OCI-LY1 (cell line): ENCODE measurements around the gene ZNRF3.
"Not testable (repeated sequence)": the region's sequence is repeated elsewhere in the genome, so short reads cannot be mapped to it uniquely, and the experiment has no call there.

Source experiments
- EZH2 ChIP-seq: fragments of 200-600 bp; sonication (generic), shearing (Covaris generic); IDR thresholded peaks from 2 replicates; pipeline ENCODE4 v1.8.0; 2017; ENCODE audit warnings: borderline replicate concordance, mixed run types, mild to moderate bottlenecking, antibody characterized with exemption, low read length, moderate library complexity, mixed read lengths
- TF ChIP-seq, protein P1 (sequence below): fragments of 200-600 bp; sonication (generic), shearing (Covaris generic); IDR thresholded peaks from 2 replicates; pipeline ENCODE4 v1.5.1; 2017; ENCODE audit warnings: mild to moderate bottlenecking, antibody characterized with exemption, low read length, moderate library complexity, mixed read lengths

DNA sequence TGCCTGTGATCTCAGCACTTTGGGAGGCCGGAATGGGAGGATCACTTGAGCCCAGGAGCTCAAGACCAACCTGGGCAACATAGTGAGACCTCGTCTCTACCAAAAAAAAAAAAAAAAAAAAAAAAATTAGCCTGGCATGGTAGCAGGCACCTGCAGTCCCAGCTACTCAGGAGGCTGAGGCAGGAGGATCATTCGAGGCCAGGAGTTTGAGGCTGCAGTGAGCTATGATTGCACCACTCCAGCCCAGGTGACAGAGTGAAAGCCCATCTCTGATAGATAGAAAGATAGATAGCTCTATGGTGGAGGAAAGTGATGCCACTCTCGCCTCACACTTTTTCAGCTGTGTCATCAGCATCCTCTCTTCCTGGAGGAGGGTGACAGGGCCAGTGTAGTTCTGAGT, 156.3 kb downstream of the ZNRF3 start:
- TF ChIP-seq, protein P1, sequence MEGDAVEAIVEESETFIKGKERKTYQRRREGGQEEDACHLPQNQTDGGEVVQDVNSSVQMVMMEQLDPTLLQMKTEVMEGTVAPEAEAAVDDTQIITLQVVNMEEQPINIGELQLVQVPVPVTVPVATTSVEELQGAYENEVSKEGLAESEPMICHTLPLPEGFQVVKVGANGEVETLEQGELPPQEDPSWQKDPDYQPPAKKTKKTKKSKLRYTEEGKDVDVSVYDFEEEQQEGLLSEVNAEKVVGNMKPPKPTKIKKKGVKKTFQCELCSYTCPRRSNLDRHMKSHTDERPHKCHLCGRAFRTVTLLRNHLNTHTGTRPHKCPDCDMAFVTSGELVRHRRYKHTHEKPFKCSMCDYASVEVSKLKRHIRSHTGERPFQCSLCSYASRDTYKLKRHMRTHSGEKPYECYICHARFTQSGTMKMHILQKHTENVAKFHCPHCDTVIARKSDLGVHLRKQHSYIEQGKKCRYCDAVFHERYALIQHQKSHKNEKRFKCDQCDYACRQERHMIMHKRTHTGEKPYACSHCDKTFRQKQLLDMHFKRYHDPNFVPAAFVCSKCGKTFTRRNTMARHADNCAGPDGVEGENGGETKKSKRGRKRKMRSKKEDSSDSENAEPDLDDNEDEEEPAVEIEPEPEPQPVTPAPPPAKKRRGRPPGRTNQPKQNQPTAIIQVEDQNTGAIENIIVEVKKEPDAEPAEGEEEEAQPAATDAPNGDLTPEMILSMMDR = not testable (repeated sequence)
- TF ChIP-seq EZH2 = not testable (repeated sequence)
